Chondrocyte (in vitro differentiated cells): ENCODE measurements around the gene EPHB4. TPM values are rescaled to one million over a fixed set of nuclear protein-coding genes. Genes with fewer than 3 reads are reported as not detected.
A peak's percentile ranks its signal among the peaks of the same experiment; 100 is the strongest.

ENCODE experiments used
- DNase-seq: peaks from one replicate; pipeline ENCODE4 v3.0.0; 2021; ENCODE audit warnings: mixed read lengths, low spot score
- H3K27ac Mint-ChIP-seq: one replicate; pipeline ENCODE4 v1.8.0; 2021; ENCODE audit warnings: mild to moderate bottlenecking, moderate library complexity, mixed read lengths; ENCODE audit not compliant: unreplicated experiment
- H3K27me3 Mint-ChIP-seq: 2 replicates; pipeline ENCODE4 v1.8.0; 2021; ENCODE audit warnings: low read depth, mixed read lengths
- H3K36me3 Mint-ChIP-seq: 2 replicates; pipeline ENCODE4 v1.8.0; 2021; ENCODE audit warnings: low read depth, mixed read lengths
- H3K4me1 Mint-ChIP-seq: 2 replicates; pipeline ENCODE4 v1.8.0; 2021; ENCODE audit warnings: low read depth, mild to moderate bottlenecking, mixed read lengths
- H3K4me3 Mint-ChIP-seq: one replicate; pipeline ENCODE4 v1.8.0; 2021; ENCODE audit warnings: mild to moderate bottlenecking, moderate library complexity, mixed read lengths; ENCODE audit not compliant: unreplicated experiment
- H3K9me3 Mint-ChIP-seq: 2 replicates; pipeline ENCODE4 v1.8.0; 2021; ENCODE audit warnings: low read depth, mixed read lengths
- CTCF ChIP-seq: fragments of 200-600 bp; sonication (generic); IDR thresholded peaks from 2 replicates; pipeline ENCODE4 v1.5.0; 2021; ENCODE audit warnings: antibody characterized with exemption, mild to moderate bottlenecking, moderate library complexity
- total RNA-seq: library from RNA; stranded (reverse); gene quantifications from 3 replicates; pipeline ENCODE4 v1.2.1, GENCODE V29; 2021

EPHB4 gene
- total RNA-seq, 1 donor from 2014 or later: 60.7 TPM

GRCh38 chr7:100835903-100836811, 8.8 kb upstream of the EPHB4 start:
- peaks cover 12% of the 10 kb centered on the region for H3K4me1 Mint-ChIP-seq
- H3K27ac Mint-ChIP-seq: peak overlapping the region; percentile 69
- no peaks in the 10 kb centered on the region for H3K9me3 Mint-ChIP-seq
- no peak for TF ChIP-seq CTCF
- H3K27me3 Mint-ChIP-seq: no peaks in the 10 kb centered on the region
- no peaks in the 10 kb centered on the region for H3K36me3 Mint-ChIP-seq
- no peak overlapping the region for H3K4me3 Mint-ChIP-seq
- DNase-seq: no peak

GRCh38 chr7:100832281-100832633, 4.9 kb upstream of the EPHB4 start:
- H3K27ac Mint-ChIP-seq: no peak overlapping the region
- no peaks in the 10 kb centered on the region for H3K36me3 Mint-ChIP-seq
- H3K4me1 Mint-ChIP-seq: peaks cover 17% of the 10 kb centered on the region
- no peaks in the 10 kb centered on the region for H3K9me3 Mint-ChIP-seq
- no peak for DNase-seq
- H3K27me3 Mint-ChIP-seq: no peaks in the 10 kb centered on the region
- H3K4me3 Mint-ChIP-seq: no peak overlapping the region
- no peak for TF ChIP-seq CTCF

- Mint-ChIP-seq H3K27ac (no peak overlapping the region), H3K9me3 (no peaks in the 10 kb centered on the region), H3K36me3 (no peaks in the 10 kb centered on the region), H3K4me3 (no peak overlapping the region), H3K27me3 (no peaks in the 10 kb centered on the region), H3K4me1 (peaks cover 21% of the 10 kb centered on the region)
- DNase-seq: no peak
- TF ChIP-seq CTCF: no peak
These were observed 3.1 kb upstream of the EPHB4 start for GRCh38 chr7:100830396-100830795.

GRCh38 chr7:100829150-100829716, 1.9 kb upstream of the EPHB4 start:
- H3K27ac Mint-ChIP-seq: no peak overlapping the region
- TF ChIP-seq CTCF: no peak
- H3K36me3 Mint-ChIP-seq: no peaks in the 10 kb centered on the region
- H3K4me1 Mint-ChIP-seq: peaks cover 31% of the 10 kb centered on the region
- no peaks in the 10 kb centered on the region for H3K27me3 Mint-ChIP-seq
- no peak for DNase-seq
- no peaks in the 10 kb centered on the region for H3K9me3 Mint-ChIP-seq
- H3K4me3 Mint-ChIP-seq: no peak overlapping the region

- Mint-ChIP-seq H3K4me3 (peak overlapping the region; percentile 93), H3K9me3 (no peaks in the 10 kb centered on the region)
- DNase-seq: no peak
These were observed 601 bp downstream of the EPHB4 start for GRCh38 chr7:100826514-100827329.

More at GRCh38 chr7:100826514-100827329, 601 bp downstream of the EPHB4 start:
- H3K27me3 Mint-ChIP-seq: no peaks in the 10 kb centered on the region
- peaks cover 8% of the 10 kb centered on the region for H3K36me3 Mint-ChIP-seq
- peak overlapping the region; percentile 70 for H3K27ac Mint-ChIP-seq
- H3K4me1 Mint-ChIP-seq: peaks cover 31% of the 10 kb centered on the region
- no peak for TF ChIP-seq CTCF
